WTC11 (cell line): ENCODE results near the gene PCGF5. TPM values are rescaled to one million over a fixed set of nuclear protein-coding genes. Genes with fewer than 3 reads are reported as not detected.
A peak's percentile ranks its signal among the peaks of the same experiment; 100 is the strongest.

Source experiments
- ATAC-seq: fragments of 200-7000 bp; cut with Tn5 transposase; 2 replicates; pipeline ENCODE4 v1.10.0; 2021; ENCODE audit warnings: mild to moderate bottlenecking, moderate library complexity
- CTCF ChIA-PET: fragments of 300-600 bp; sonication (Branson Sonifier 250); formaldehyde crosslinking; loops from one replicate; lab custom pipeline; 2021; ENCODE audit warnings: antibody characterized with exemption; lab: Charles Lee
- POLR2A ChIA-PET: fragments of 350-600 bp; sonication (Branson Sonifier 250); formaldehyde crosslinking; loops from one replicate; lab custom pipeline; 2021; ENCODE audit warnings: antibody characterized with exemption; lab: Charles Lee
- DNase-seq: peaks from one replicate; pipeline ENCODE4 v3.0.0; 2021; ENCODE audit warnings: low spot score
- H3K27ac Mint-ChIP-seq: 2 replicates; pipeline ENCODE4 v1.8.0; 2021; ENCODE audit warnings: mixed read lengths
- H3K27me3 Mint-ChIP-seq: 2 replicates; pipeline ENCODE4 v1.8.0; 2021; ENCODE audit warnings: low read depth, mild to moderate bottlenecking, moderate library complexity, mixed read lengths
- H3K36me3 Mint-ChIP-seq: 2 replicates; pipeline ENCODE4 v1.8.0; 2021; ENCODE audit warnings: mixed read lengths
- H3K4me1 Mint-ChIP-seq: 2 replicates; pipeline ENCODE4 v1.8.0; 2022; ENCODE audit warnings: mixed read lengths
- H3K4me3 Mint-ChIP-seq: 2 replicates; pipeline ENCODE4 v1.8.0; 2021; ENCODE audit warnings: mild to moderate bottlenecking, moderate library complexity, mixed read lengths
- H3K9me3 Mint-ChIP-seq: 2 replicates; pipeline ENCODE4 v1.8.0; 2021; ENCODE audit warnings: mixed read lengths
- ATF3 ChIP-seq: sonication (generic); formaldehyde crosslinking; conservative IDR thresholded peaks from 2 replicates; pipeline ENCODE4 v1.8.1; 2022; ENCODE audit warnings: mild to moderate bottlenecking, missing genetic modification reagents
- CTCF ChIP-seq: fragments of 200-600 bp; IDR thresholded peaks from 2 replicates; pipeline ENCODE4 v1.8.0; 2022; ENCODE audit warnings: antibody characterized with exemption
- E2F5 ChIP-seq: sonication (generic); formaldehyde crosslinking; IDR thresholded peaks from 2 replicates; pipeline ENCODE4 v1.8.1; 2022; ENCODE audit warnings: mild to moderate bottlenecking, moderate library complexity, missing genetic modification reagents
- EMX1 ChIP-seq: fragments of 250-450 bp; sonication (Bioruptor Pico); IDR thresholded peaks from 2 replicates; pipeline ENCODE4 v1.8.0; 2021; ENCODE audit warnings: mild to moderate bottlenecking
- FOXJ3 ChIP-seq: sonication (generic); formaldehyde crosslinking; IDR thresholded peaks from 2 replicates; pipeline ENCODE4 v1.9.0; 2021; ENCODE audit warnings: missing genetic modification reagents, mild to moderate bottlenecking, borderline replicate concordance
- IRF2 ChIP-seq: sonication (generic); formaldehyde crosslinking; IDR thresholded peaks from 2 replicates; pipeline ENCODE4 v1.8.0; 2022; ENCODE audit warnings: low read depth, missing genetic modification reagents, borderline replicate concordance
- MXD4 ChIP-seq: fragments of 250-450 bp; sonication (Bioruptor Pico); IDR thresholded peaks from 2 replicates; pipeline ENCODE4 v1.8.0; 2021; ENCODE audit warnings: mild to moderate bottlenecking, moderate library complexity, borderline replicate concordance
- NFE2L1 ChIP-seq: sonication (generic); formaldehyde crosslinking; IDR thresholded peaks from 2 replicates; pipeline ENCODE4 v1.8.1; 2023; ENCODE audit warnings: missing genetic modification reagents
- NR1H2 ChIP-seq: sonication (generic); formaldehyde crosslinking; IDR thresholded peaks from 2 replicates; pipeline ENCODE4 v1.9.0; 2021; ENCODE audit warnings: mild to moderate bottlenecking, moderate library complexity, missing genetic modification reagents
- SOX15 ChIP-seq: fragments of 250-450 bp; sonication (Bioruptor Pico); IDR thresholded peaks from 2 replicates; pipeline ENCODE4 v1.9.0; 2021; ENCODE audit warnings: mild to moderate bottlenecking
- ZNF281 ChIP-seq: sonication (generic); formaldehyde crosslinking; IDR thresholded peaks from 2 replicates; pipeline ENCODE4 v1.8.0; 2023; ENCODE audit warnings: mild to moderate bottlenecking, missing genetic modification reagents
- ZNF532 ChIP-seq: fragments of 250-450 bp; sonication (Bioruptor Pico); IDR thresholded peaks from 2 replicates; pipeline ENCODE4 v1.9.0; 2021; ENCODE audit warnings: mild to moderate bottlenecking, borderline replicate concordance
- total RNA-seq: library from RNA; stranded (reverse); gene quantifications from 3 replicates; pipeline ENCODE4 v1.2.3, GENCODE V29; 2021

The PCGF5 gene
- total RNA-seq, 1 experiment from 2014 or later, result 5.2 TPM

DNA sequence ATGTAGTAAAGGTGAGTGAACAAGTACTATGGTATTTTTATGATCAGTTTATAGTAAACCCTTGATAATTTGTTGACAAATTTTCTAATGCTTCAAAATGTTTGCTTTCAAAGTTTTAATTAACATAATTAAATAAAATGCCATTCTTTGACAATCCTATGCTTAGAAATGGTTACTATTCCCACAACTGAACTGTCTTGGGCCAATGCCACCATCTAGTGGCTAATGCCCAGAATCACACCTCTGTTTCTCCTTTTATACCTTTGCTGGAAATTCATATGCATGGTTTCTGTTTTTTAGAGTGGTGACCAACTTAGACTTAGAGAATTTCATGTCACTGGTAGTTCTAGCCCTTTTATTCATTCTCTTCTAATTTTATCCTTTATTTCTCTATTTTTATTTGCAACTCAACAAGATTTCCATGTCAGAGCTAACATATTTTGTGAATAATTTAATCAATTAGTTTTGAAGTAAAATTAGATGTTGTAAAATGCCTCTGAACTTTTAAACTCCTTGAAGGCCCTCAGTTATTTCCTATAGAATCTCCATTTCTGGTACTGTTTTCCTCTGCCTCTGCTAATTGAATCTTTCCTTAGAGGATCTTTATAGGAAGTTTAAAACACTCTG, 31.1 kb downstream of the PCGF5 start:
- POLR2A ChIA-PET, result no interaction called here
- DNase-seq, result peak; percentile 22
- peak; percentile 58; the same call in 1 of the 2 replicates for ATAC-seq
- Mint-ChIP-seq H3K36me3 (peaks cover 5% of the 10 kb centered on the region; the same call in 1 of the 2 replicates), H3K27me3 (no peaks in the 10 kb centered on the region; the same call in none of the 2 replicates), H3K4me1 (peaks cover 3% of the 10 kb centered on the region; the same call in 1 of the 2 replicates), H3K27ac (no peak overlapping the region), H3K4me3 (no peak overlapping the region), H3K9me3 (peaks cover 12% of the 10 kb centered on the region)
- CTCF ChIA-PET, result interaction anchor here (0.8 to 2.1 kb wide), 7 partner anchors 10 to 340 kb away, joined by 3 to 19 read pairs (median 6); no protein-coding TSS in a partner anchor
- TF ChIP-seq NFE2L1, result no peak
- no peak for TF ChIP-seq ZNF281 (CRISPR knock-in tag)
- peak; percentile 78 for TF ChIP-seq CTCF
- TF ChIP-seq NR1H2, result no peak
- TF ChIP-seq SOX15 (CRISPR knock-in tag), result no peak
- no peak for TF ChIP-seq IRF2 (CRISPR knock-in tag)

DNA sequence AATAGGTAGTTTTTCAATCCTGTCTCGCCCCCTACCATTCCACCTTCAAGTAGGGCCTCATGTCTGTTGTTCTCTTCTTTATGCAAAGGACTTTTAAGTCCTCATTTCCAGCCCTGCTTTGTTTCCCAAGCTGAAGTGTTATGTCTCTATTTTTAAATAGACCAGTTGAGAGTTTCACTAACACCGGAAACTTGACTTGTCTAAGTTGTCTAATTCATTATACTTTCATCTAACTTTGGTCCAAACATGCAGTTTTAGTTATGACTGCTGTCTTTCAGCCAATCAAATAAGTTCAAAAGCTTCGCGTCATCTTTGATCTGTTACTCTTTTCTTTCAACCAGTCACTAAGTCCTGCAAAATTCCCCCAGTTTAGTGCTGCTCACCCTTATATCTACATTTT, 32.8 kb downstream of the PCGF5 start:
- TF ChIP-seq FOXJ3 (no peak), E2F5 (CRISPR knock-in tag) (no peak), MXD4 (CRISPR knock-in tag) (no peak), ATF3 (CRISPR knock-in tag) (no peak), ZNF532 (CRISPR knock-in tag) (no peak), EMX1 (CRISPR knock-in tag) (no peak)
- DNase-seq (no peak), ATAC-seq (no peak)
- peaks cover 5% of the 10 kb centered on the region; the same call in 1 of the 2 replicates for H3K36me3 Mint-ChIP-seq
- H3K4me3 Mint-ChIP-seq, result no peak overlapping the region
- POLR2A ChIA-PET, result no interaction called here
- CTCF ChIA-PET, result no interaction called here
- H3K4me1 Mint-ChIP-seq, result 0 out of 2 replicates have a peak, but pooled peaks cover 3% of the 10 kb centered on the region
- H3K27ac Mint-ChIP-seq, result no peak overlapping the region
- H3K27me3 Mint-ChIP-seq, result no peaks in the 10 kb centered on the region; the same call in none of the 2 replicates
- H3K9me3 Mint-ChIP-seq, result peaks cover 12% of the 10 kb centered on the region
